ENCODE results near the gene USP5.
"Not testable (repeated sequence)": the region's sequence is repeated elsewhere in the genome, so short reads cannot be mapped to it uniquely, and the experiment has no call there.

The USP5 gene

GRCh38 chr12:6843118-6843902 is 8.6 kb upstream of the USP5 start:
- no peak for DNase-seq

- DNase-seq, result no peak
Observed at GRCh38 chr12:6845395-6845794, 6.6 kb upstream of the USP5 start.

DNA sequence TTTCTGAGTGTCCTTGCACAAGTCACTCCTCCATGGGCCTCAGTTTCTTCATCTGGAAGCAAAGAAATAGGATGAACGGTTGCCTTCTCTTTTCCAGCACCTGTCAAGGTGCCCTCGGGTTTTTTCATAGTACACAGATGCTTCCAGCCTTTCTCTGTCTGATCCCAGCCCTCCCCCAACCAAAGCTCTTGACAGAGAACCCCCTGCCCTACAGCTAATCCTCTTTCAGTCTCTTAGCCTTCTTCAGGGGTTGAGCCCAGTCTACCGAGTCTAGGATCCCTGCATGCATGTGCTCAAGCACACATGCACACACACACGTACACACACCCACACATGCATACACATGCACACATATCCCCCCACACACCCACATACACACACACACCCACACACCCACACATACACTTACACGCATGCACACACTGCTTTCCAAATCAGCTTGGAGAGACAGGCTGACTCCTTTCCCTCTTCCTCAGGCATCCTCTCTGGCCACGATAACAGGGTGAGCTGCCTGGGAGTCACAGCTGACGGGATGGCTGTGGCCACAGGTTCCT is 5.6 kb upstream of the USP5 start:
- no peak for DNase-seq

DNA sequence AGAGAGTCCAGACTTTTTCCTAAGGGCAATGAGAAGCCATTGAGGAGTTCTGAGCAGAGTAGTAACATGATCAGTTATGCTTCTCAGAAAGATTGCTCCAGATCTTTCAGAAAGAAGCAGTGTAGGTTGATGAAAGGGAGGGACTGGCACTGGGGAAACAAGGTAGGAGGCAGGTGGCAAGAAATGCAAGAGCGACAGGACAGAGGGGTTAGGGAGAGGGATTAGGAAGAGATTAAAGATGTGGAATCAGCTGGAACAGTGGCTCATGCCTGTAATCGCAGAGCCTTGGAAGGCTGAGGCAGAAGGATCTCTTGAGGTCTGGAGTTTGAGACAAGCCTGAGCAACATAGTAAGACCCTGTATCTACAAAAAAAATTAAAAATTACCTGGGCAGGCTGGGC is 4.3 kb upstream of the USP5 start:
- no peak for DNase-seq

GRCh38 chr12:6849427-6849826 is 2.5 kb upstream of the USP5 start:
- no peak for DNase-seq

DNA sequence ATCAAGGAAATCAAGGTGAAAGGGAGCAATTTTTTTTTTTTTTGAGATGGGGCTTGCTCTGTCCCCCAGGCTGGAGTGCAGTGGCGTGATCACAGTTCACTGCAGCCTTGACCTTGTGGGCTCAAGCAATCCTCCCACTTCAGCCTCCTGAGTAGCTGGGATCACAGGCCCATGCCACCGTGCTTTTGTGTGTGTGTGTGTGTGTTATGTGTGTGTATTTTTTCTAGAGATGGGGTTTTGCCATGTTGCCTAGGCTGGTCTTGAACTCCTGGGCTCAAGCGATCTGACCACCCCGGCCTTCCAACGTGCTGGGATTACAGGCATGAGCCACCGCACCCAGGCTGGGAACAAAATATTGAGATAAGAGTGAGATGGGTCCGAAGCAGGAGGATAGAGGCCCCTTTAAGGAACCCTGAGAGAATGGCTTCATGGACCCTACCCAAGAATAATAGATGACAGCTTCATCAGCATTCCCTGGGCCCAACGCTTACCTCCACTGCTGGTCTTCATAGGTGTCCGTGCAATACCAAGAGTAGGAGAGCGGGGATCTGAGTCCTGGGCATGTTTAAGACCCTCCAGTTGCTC is 1.9 kb upstream of the USP5 start:
- DNase-seq, result no peak

- no peak for DNase-seq
Observed at GRCh38 chr12:6850796-6851152, 1.2 kb upstream of the USP5 start.

GRCh38 chr12:6851153-6851920 is 613 bp upstream of the USP5 start, which contains the start of gene CDCA3:
CDCA3 (minus strand) TSS chr12:6851286; CDS start chr12:6850952, 334 bp downstream.
- DNase-seq, result peak; percentile 86

DNA sequence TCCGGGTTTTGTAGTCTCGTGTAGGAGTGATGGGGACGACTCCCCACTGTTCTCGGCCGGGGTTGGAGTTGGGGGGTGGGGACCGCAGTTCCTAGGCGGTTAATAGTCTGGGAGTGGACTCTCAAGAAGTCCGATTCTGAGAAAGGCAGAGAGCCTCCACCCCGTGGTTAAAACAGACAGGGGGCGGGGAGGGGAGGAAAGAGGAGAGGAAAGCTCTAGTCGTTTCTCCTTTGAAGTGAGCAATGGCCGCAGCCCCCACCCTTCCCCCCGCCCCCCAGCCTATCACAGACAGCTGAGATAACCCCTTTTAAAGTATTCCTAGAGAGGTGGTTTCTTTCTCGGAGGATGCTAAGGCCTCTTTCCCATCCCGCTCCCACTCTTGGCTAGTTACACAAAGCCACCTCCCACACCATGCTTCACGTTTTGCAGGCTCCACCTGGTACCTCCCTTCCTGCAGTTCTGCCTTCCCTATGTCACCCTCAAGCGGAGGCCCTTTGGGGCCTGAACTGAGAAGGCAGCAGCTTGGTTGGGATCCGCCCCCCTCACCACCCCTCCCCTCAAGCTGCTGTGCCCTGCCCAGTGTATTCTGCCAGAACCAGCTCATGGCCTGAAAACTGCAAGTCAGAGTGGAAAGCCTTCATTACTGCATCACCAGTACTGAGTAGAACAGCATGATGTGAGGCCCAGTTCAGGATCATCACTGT is 853 bp downstream of the USP5 start:
- DNase-seq, result peak; percentile 39

GRCh38 chr12:6853626-6854025 is 1.7 kb downstream of the USP5 start:
- DNase-seq, result no peak

GRCh38 chr12:6854036-6854435 is 2.1 kb downstream of the USP5 start:
- DNase-seq, result no peak

GRCh38 chr12:6855322-6855721 is 3.4 kb downstream of the USP5 start:
- no peak for DNase-seq

DNA sequence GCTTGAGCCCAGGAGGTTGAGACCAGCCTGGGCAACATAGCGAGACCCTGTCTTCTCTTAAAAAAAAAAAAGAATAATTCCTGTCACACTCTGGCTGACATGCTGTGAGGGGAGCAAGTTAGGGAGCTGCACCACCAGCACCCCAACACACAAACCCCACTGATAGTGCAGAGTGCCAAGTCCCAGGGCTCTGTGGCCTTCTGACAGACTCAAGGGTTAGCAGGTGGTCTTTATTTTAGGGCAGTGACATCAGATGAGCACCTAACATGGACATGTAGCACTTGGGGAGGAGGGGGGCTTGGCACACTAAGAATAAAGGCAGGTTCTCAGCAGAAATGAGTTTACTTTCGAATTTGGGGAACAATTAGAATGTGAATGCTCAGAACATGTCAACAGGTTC is 6.8 kb downstream of the USP5 start:
- no peak for DNase-seq

- DNase-seq, result no peak
Observed at GRCh38 chr12:6860116-6860515, 8.2 kb downstream of the USP5 start.

DNA sequence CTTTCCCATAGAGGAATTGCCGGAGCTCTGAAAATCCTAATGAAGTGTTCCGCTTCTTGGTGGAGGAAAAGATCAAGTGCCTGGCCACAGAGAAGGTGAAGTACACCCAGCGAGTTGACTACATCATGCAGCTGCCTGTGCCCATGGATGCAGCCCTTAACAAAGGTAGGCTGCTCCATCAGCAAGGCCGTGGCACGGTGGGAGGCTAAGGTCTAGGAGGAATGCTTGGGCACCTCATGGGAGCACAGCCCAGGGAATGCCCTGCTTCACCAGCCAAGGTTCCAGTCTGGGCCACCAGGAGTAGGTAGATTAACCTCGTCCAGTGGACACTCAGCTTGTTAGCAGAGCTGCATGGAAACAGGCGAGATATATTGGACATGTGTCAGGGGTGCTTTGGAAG is 9.0 kb downstream of the USP5 start:
- no peak for DNase-seq

DNA sequence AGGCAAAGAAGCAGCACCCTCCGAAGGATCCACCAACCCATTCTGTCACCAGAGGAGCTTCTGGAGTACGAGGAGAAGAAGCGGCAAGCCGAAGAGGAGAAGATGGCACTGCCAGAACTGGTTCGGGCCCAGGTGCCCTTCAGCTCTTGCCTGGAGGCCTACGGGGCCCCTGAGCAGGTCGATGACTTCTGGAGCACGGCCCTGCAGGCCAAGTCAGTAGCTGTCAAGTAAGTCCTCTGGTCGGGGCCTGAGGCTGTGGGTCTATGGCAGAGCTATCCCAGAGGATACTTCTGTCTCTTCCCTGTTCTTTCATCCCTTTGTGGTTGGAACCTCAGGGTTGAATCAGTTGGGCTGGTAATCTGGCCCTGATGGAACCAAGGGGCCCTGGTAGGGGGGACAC is 9.4 kb downstream of the USP5 start:
- DNase-seq, result no peak

DNA sequence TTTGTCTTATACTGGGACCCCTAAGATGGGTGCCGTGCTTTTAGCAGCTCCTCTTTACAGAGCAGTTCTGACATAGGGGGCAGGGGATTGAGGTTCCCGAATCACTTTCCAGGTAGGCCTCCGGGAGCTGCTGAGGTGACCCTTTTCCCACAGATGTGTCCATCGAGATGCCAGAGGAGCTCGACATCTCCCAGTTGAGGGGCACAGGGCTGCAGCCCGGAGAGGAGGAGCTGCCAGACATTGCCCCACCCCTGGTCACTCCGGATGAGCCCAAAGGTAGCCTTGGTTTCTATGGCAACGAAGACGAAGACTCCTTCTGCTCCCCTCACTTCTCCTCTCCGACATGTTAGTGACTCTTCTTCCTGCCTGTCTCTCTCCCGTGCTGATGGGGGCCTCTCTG is 11.1 kb downstream of the USP5 start:
- no peak for DNase-seq

GRCh38 chr12:6863586-6864321 is 11.8 kb downstream of the USP5 start:
- no peak for DNase-seq

GRCh38 chr12:6865307-6865706 is 13.4 kb downstream of the USP5 start:
- not testable (repeated sequence) for DNase-seq

DNA sequence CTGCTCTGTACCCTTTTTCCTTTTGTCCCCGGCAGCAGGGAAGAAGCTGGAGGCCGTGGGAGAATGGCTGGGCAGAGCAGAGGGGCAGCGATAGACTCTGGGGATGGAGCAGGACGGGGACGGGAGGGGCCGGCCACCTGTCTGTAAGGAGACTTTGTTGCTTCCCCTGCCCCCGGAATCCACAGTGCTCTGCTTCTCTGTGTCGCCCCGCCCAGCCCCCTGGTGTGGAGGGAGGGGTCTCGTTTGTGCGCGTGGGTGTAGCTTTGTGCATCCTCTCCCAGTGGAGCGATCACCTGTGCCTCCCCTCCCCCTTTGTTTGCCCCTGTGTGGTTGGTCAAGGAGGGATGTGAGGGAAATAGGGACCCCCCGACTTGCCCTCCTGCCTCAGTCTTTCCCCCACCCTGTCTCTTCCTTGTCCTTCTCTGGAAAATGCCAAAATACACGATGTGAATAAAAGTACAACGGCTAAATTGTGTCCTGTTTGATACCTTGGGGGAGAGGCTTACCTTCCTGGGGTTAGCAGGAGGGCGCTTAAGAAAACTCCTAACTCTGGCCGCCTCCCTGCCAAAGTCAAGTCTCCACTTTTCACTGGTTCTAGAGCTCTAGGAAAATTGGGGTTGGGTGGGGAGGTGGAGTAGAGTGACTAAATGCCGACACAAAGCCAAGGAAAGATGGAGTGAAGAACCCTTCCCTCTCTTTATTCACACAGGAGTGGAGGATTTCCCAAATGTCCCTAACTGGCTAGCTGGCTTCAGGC is 14.4 kb downstream of the USP5 start:
- no peak for DNase-seq

DNA sequence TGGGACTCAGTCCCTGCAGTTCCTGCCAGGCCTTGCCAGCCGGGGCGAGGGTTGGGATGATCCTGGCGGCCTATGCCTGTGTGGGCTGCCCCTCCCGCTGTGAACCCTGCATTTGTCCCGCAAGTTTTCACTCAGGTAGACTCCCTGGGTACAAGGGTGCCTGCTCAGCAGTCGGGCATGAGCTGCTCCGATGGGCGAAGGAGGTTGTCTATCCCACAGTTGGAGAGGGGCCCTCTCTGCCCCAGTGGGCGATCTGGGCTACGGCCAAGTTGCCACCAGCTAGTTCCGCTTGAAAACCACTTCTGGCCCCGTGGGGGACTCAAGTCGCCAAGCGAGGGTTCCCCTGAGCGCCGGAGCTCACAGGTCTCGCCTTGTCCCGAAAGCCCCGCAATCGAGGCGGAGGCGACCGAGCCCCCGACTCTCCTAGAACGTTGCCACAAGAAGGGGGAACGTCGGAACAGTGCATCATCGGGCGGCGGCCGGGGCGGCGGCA is 15.0 kb downstream of the USP5 start:
- DNase-seq, result no peak
